ENCODE data around the gene PLA2G4A.

Gene PLA2G4A

GRCh38 chr1:187013582-187014200 lies 184.9 kb downstream of the PLA2G4A start:
- no peak overlapping the region for H3K4me3 ChIP-seq (ENCODE audit: low read depth, low read length)
- no peak for TF ChIP-seq CTCF (conservative IDR thresholded peaks at IDR 0.05; ENCODE audit: low read depth, low read length)
- DNase-seq (ENCODE audit: low read depth) = peak; percentile 75

- TF ChIP-seq CTCF (conservative IDR thresholded peaks at IDR 0.05; ENCODE audit: low read depth, low read length) = no peak
- DNase-seq (ENCODE audit: low read depth) = no peak
These were observed 189.5 kb downstream of the PLA2G4A start for GRCh38 chr1:187018291-187018690.

GRCh38 chr1:187027253-187027652 lies 198.5 kb downstream of the PLA2G4A start:
- DNase-seq (ENCODE audit: low read depth) = no peak
- TF ChIP-seq CTCF (conservative IDR thresholded peaks at IDR 0.05; ENCODE audit: low read depth, low read length) = no peak
- H3K4me3 ChIP-seq (ENCODE audit: low read depth, low read length) = no peak overlapping the region

More at GRCh38 chr1:187018291-187018690, 189.5 kb downstream of the PLA2G4A start:
- no peak overlapping the region for H3K4me3 ChIP-seq (ENCODE audit: low read depth, low read length)

GRCh38 chr1:187032316-187032981 lies 203.7 kb downstream of the PLA2G4A start:
- H3K4me3 ChIP-seq (ENCODE audit: low read depth, low read length) = no peak overlapping the region
- no peak for TF ChIP-seq CTCF (conservative IDR thresholded peaks at IDR 0.05; ENCODE audit: low read depth, low read length)
- DNase-seq (ENCODE audit: low read depth) = no peak

GRCh38 chr1:187032982-187033692 lies 204.4 kb downstream of the PLA2G4A start:
- DNase-seq (ENCODE audit: low read depth) = no peak
- TF ChIP-seq CTCF (conservative IDR thresholded peaks at IDR 0.05; ENCODE audit: low read depth, low read length) = no peak
- H3K4me3 ChIP-seq (ENCODE audit: low read depth, low read length) = no peak overlapping the region

GRCh38 chr1:187033693-187034390 lies 205.1 kb downstream of the PLA2G4A start:
- no peak overlapping the region for H3K4me3 ChIP-seq (ENCODE audit: low read depth, low read length)
- DNase-seq (ENCODE audit: low read depth) = no peak
- TF ChIP-seq CTCF (conservative IDR thresholded peaks at IDR 0.05; ENCODE audit: low read depth, low read length) = no peak
